ENCODE results near the gene LBR.

The LBR gene

GRCh38 chr1:225366018-225366417, 61.8 kb downstream of the LBR start:
- no peak for DNase-seq

- no peak for DNase-seq
These were observed 63.4 kb downstream of the LBR start for GRCh38 chr1:225364439-225364838.

DNA sequence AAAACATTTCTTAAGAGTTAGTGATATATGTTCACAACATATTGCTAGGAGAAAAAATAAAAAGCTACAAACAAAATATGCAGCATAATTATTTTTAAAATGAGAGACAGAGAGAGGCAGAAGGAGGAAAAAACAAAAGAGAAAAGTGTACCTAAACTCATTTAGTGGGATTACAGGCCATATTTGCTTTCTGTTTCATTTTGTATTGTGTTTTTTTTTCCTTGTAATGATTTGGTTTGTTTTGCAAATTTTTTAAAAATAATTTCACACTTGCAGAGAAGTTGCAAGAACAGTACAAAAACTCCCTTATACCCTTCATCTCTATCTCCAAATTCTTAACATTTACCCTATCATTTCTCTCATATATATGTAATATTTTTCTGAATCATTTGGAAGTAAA, 65.0 kb downstream of the LBR start:
- no peak for DNase-seq

DNA sequence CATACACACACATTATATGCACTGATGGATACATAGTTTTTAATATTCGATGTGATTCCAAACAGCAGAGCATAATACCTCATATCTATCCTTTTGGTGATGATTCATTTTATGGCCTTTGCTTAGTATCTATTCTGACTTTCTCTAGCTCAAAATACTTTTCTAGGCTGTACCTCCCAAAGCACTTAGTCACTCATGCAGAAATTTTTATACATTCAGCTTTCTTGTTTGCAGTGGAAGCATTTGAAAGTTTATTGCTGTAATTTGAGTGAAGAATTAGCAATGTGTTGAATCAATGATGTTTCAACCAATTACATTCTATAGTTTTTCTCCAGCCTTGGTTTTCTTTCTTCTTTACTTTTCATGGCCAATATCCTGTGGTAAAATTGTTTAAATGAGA, 66.7 kb downstream of the LBR start:
- DNase-seq, result no peak

DNA sequence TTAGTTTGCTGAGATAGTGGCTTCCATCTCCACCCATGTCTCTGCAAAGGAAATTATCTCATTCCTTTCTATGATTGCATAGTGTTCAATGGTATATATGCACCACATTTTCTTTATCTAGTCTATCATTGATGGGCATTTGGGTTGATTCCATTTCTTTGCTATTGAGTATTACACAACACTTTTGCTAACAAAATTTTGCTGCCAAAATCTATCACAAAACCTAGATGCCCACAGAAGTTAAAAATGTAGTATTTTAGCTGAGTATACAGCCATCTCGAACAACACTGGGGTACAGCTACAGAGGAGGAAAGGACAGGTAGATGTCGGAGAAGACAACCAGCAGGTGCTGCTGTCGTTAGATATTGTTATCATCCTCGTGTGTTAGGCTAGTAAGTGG, 67.7 kb downstream of the LBR start:
- no peak for DNase-seq

GRCh38 chr1:225355863-225356262, 72.0 kb downstream of the LBR start:
- DNase-seq, result no peak

GRCh38 chr1:225354906-225355305, 72.9 kb downstream of the LBR start:
- no peak for DNase-seq

Measured in activated CD4-positive, CD25-positive, alpha-beta regulatory T cell (primary cell).